Measurements from ENCODE around the gene MICU2. TPM values are rescaled to one million over a fixed set of nuclear protein-coding genes. Genes with fewer than 3 reads are reported as not detected.

Gene MICU2, protein sequence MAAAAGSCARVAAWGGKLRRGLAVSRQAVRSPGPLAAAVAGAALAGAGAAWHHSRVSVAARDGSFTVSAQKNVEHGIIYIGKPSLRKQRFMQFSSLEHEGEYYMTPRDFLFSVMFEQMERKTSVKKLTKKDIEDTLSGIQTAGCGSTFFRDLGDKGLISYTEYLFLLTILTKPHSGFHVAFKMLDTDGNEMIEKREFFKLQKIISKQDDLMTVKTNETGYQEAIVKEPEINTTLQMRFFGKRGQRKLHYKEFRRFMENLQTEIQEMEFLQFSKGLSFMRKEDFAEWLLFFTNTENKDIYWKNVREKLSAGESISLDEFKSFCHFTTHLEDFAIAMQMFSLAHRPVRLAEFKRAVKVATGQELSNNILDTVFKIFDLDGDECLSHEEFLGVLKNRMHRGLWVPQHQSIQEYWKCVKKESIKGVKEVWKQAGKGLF
- 31.0 and 60.9 TPM in 2 replicates for polyA plus RNA-seq

DNA sequence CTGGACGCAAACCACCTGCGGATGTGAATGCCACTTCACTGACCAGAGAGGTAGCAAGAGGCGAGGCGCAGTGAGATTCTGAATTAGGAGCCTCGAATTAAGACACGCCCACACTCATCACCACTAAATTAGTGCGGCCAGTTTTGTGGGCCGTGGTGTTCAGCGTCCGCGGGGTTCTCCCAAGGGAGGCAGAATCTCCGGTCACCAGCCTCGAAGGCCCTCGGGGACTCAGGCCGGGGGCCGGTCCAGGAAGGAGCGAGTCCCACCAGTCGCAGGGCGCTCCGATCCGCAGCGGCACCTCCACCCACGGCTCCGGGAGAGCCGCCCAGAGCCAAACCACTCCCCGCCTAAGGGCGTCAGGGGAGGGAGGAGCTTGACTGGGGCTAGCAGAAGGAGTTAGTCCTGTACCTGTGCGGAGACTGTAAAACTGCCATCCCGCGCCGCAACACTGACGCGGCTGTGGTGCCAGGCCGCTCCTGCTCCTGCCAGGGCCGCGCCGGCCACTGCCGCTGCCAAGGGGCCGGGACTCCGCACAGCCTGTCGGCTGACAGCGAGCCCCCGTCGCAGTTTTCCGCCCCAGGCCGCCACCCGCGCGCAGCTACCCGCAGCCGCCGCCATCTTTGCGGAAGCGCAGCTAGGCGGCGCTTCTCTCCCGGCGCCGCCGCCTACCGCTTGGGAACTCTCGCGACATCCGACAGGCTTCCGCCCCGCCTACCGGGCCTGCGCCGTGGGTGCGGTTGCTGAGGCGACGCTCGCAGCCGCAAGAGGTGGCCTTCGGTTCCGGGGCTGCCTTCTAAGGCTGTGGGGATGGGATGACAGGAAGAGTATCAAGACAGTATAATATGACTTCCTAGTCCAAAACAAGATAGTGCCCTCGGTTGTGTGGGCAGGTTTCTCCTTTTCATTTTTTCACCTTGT is at the start of gene MICU2:
MICU2 (minus strand) TSS at position 640 of the 918 bp plus-strand sequence; CDS start at position 618, 22 bp downstream.

GRCh38 chr13:21458813-21459701 is 144.9 kb downstream of the MICU2 start, which contains the start of gene ZDHHC20:
TSS of gene ZDHHC20 (minus strand) at chr13:21459303. CDS start at chr13:21459171, 132 bp downstream.

Other genes with a start within 250 kb of the MICU2 start
- gene ZDHHC20, start 144.9 kb downstream of the MICU2 start, polyA plus RNA-seq, result 11.6 and 13.4 TPM in 2 replicates
- 63.8 and 63.9 TPM in 2 replicates for gene FGF9, start 66.9 kb upstream of the MICU2 start, polyA plus RNA-seq